HG03103 (cell line): ENCODE data around the gene IER3.

ENCODE experiments used
- ATAC-seq: cut with Tn5 transposase; IDR thresholded peaks from one replicate; pipeline ENCODE4 v1.9.1; 2021; ENCODE audit warnings: low read depth; ENCODE audit not compliant: unreplicated experiment

Gene IER3, protein sequence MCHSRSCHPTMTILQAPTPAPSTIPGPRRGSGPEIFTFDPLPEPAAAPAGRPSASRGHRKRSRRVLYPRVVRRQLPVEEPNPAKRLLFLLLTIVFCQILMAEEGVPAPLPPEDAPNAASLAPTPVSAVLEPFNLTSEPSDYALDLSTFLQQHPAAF

DNA sequence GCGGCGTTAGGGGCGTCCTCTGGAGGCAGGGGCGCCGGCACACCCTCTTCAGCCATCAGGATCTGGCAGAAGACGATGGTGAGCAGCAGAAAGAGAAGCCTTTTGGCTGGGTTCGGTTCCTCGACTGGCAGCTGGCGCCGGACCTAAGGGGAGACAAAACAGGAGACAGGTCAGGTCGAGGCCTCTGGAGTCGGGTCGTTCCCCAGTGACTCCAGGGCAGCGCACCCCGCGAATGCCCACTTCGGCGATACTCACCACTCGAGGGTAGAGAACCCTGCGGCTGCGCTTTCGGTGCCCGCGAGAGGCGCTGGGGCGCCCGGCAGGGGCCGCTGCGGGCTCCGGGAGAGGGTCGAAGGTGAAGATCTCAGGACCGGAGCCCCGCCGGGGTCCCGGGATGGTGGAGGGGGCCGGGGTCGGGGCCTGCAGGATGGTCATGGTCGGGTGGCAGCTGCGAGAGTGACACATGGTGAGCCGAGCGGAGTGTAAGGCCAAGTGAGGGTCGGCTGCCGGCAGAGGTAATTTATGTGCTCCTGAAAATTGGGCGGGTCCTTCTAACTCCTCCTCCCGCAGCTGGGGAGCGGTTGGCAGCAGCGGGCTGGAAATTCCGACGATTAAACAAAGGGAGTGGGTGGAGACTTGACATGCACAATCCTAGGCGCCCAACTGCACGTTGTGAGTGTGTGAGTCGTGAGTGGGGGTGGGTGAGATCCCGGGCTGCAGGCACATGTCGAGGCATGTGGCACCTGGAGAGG lies at the start of gene IER3:
Gene IER3 (minus strand): TSS at position 494 of the 752 bp plus-strand sequence. CDS start 29 bp downstream, at position 465.
- ATAC-seq, result no peak

DNA sequence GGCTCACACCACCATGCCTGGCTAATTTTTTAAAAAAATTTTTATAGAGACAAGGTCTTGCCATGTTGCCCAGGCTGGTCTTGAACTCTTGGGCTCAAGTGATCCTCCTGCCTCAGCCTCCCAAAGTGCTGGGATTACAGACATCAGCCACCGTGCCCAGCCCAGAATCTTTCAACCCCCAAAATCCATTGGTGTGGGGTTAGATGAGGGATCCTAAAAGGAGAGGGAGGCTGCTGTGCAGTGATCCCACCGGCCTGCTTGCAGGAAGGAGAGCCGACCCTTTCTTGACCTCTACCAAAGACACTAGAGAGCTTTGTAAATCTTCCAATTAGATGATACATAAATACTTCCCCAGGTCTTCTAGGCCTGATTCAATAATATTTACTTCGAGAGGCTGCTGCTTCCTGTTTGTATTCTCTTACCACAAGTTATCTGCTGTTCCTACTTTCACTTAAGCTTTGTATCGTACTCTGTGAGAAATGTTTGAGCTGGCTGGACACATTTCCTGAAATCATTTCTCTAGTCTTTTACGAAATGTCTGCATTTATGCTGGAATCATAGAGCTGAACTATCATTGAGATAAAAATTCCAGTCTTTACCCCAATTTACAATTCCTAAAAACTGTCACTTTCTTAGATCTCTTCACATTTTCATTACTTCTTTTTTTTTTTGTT lies 49.3 kb upstream of the IER3 start:
- ATAC-seq, result no peak

DNA sequence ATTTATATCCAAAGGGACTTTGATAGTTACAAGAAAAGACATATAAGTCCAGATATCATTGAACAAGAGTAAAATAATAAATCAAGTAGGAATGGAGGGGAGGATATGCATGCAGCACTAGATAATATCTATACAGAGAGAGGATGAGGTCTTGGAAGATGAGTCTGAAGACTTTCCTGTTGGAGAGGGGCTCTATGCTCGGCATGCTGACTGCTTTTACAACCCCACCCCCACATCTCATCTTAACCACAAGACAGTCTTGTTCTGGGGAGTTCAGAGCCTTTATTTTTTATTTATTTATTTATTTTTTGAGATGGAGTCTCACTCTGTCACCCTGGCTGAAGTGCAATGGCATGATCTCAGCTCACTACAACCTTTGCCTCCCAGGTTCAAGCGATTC lies 48.4 kb upstream of the IER3 start:
- ATAC-seq, result no peak

DNA sequence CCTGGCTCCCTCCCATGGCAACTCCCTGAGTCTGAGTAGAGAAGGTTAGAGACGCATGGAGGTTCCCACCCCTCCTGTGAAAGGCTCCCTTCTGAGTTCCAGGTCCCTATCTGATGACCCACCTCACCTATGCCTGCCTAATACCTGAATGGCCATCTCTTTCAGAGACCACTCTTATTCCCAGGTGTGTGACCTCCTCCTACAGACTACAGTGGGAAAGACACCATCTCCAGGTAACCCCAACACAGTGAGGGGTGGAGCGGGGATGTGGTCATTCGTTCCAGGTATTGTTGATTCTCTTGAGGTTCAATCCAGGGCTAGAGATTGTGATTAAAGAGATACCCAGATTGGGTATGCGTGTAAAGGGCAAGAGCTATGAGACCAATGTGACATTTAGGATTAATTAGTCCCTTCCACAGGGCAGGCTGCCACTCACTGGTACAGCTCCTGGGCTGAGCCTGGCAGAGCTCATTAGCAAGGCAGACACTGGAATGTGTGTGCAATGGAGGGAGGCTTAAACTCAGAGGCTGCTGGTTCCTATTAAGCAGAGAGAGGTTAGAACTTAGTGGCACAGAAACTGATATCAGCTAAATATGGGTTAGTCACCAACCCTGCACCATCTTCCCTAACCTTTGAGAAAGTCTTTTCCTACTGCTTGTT lies 46.5 kb upstream of the IER3 start:
- no peak for ATAC-seq

DNA sequence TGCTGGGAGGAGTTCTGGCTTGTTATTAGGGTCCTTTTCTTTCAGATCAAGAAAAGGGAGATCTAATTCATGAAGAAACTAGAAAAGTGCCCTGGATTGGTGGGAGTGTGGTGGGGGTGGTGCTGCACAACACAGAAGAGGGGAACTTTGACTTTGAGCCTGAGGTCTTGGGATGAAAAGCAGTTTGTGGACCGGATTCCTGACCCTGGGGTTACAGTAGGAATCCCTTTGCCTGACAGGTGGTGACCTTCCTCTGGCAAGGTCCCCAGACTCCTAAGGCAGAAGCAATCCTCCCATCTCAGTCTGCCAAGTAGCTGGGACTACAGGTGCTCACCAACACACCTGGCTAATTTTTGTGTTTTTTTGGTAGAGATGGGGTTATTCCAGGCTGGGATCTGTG lies 45.3 kb upstream of the IER3 start:
- ATAC-seq, result no peak

DNA sequence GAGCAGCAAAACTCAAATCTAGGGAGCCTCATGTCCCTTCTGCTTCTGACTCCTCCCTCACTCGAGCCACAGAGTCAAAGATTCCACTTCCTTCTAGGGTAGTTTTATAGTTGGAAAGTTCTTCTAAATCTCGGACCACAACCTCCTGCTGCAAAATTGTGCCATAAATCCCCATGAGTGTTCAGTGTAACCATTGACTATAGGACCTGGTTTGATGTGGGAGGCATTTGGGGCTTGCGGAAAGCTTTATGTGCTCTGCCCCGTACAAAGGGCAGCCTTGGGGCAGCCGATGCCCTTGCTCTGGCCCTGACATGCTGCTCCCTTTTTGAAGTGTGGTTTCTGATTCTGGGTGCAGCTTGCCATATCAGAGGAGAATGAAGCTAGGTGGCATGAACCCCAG lies 43.6 kb upstream of the IER3 start:
- ATAC-seq, result no peak

DNA sequence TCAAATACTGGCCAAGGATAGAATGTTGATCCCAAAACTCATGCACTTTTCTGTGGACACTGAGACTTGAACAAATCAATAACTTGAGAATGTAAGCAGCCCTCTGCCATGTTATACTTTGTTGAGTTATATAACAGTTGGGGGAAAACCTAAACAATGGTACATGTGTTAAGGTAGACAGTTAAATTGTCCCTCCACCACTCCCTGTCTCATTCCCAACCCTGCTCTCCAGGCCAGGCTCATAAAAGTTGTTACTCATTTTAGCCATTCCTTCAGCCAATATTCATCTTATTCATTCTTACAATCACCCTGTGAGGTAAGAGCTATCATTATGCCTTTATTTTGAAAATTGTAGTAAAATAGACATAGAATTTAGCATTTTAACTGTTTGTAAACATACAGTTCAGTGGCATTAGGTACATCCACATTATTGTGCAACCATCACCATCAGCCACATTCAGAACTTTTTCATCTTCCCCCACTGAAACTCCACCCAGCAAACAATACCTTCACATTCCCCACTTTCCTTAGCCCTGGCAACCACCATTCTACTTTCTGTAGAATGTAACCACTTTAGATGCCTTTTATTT lies 38.2 kb upstream of the IER3 start:
- ATAC-seq, result no peak

DNA sequence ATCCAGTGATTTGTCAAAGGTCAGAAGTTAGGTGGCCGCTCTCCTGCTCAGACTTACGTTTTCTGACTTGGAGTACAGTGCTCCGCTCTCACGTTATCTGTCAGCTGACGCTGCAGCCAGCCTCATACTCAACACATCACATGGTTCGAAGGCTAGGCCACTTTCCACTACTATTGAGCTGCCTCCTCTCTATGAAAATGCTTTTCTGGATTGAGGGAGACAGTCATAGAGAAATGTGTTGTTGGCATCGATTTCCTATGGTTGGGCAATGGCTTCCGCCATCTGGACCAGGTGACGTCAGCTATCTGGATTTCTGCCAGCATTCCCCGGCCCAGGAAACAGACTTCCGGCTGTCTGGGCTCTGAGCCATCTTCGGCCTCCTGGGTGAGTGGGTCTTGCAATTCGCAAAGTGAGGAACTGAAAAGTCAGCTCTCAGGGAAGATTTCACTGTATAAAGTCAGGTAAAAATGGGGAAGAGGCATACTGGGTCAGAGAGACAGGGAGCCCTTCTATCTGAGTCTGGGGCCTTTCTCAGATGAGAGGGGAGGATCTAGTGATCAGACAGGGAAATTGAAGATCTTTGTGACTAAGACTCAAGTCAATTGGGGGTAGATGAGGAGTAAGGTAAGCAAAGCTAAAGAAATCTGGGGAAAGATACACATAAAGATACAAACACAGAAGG lies 37.5 kb upstream of the IER3 start:
- no peak for ATAC-seq

DNA sequence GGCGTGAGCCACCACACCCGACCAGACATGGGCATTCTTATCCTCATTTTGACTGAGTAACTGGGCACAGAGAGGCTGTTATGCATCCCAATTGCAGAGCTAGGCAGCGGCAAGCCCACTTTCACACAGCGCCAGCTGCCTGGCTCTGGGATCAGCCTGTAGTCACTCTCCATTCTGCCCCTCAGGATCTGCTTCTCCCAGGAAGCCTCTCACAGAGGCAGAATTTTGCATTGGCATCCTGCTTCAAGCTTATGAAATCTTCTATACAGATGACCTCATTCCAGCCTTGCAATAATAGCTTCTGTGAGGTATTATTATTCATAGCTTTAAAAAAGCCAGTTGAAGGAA lies 37.0 kb upstream of the IER3 start:
- no peak for ATAC-seq

DNA sequence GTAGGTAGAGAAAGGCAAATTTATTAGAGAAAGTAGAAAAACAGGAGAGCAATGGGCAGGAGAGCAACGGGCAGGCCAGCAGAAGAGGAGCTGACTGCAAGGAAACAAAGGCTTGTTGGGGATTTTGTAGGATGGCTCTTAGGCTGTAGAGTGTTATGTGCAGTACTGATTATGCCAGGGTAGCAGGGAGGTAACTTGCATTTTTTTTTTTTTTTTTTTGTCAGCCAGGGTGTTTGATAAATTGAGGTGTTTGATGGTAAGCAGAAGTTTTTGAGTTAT lies 36.2 kb upstream of the IER3 start:
- no peak for ATAC-seq

DNA sequence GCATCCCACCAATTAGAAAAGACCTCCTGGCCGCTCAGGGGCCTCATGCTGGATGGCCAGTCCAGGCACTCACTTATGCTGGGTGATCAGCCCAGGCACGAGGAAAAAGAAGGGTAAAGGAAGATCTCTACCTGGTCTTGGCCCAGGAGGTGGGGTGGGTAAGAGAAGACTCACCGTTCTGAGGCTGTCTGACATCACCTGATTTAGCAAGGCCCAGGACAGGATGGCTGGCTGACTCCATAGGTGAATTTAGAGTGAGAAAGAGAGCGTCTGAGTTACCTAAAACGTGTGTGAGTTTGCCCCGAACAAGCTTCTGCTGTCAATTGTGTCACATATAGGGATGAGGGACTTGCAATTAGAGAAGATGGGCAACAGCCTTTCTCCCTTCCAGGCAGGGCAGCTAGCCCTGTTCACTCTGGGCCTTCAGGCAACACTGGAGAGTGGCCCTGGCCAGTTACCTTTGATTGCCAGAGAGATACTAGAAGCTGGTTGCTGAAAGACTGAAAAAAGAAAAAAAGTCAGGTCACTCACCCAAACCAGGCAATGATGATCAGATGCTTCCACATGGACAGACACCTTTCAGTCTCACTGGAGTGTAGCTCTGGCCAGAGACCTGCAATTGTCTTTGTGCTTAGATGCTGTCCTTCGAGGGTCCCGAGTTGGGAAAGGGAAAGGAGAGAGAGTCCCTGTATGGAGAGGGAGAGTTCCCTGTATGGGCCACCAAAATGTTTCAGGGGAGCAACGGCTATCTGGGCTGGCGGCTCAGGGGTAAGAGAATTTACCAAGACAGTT lies 35.7 kb upstream of the IER3 start:
- ATAC-seq, result no peak

DNA sequence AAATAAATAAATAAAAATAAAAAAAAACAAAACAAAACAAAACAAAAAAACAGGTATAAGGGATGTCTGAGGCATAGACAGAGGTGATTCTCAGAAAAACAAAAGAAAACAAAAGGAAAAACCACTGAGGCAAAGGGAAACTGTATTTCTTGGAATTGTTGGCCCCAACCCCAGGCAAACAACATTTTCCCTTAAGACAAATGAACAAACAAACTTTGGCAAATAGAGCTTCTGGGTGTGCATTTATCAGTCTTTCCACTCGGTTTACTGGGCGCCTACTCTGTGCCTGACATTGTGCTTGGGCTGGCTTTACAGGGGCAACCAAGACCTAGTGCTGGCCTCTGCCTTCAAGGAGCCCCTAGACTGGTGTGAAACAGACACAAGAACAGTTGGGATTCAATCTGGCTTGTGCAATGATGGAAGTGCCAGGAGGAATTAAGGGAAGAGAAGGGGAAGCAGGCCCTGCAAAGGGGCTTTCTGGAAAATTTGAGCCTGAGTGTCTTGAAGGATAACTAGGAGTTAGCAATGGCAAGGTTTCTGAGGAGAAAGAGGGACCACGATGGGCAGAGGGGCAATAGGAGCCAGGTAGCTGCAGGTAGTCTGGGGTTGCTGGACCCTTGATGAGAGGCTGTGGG lies 33.8 kb upstream of the IER3 start:
- ATAC-seq, result no peak

DNA sequence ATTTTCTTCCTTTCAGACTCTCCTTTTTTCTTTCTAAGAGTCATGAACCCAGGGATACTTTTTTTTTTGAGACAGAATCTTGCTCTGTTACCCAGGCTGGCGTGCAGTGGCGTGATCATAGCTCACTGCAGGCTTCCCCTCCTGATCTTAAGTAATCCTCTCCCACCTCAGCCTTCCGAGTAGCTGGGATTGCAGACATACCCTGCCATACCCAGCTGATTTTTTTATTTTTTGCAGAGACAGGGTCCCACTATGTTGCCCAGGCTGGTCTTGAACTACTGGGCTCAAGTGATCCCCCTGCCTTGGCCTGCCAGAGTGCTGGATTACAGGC lies 32.8 kb upstream of the IER3 start:
- ATAC-seq, result no peak

DNA sequence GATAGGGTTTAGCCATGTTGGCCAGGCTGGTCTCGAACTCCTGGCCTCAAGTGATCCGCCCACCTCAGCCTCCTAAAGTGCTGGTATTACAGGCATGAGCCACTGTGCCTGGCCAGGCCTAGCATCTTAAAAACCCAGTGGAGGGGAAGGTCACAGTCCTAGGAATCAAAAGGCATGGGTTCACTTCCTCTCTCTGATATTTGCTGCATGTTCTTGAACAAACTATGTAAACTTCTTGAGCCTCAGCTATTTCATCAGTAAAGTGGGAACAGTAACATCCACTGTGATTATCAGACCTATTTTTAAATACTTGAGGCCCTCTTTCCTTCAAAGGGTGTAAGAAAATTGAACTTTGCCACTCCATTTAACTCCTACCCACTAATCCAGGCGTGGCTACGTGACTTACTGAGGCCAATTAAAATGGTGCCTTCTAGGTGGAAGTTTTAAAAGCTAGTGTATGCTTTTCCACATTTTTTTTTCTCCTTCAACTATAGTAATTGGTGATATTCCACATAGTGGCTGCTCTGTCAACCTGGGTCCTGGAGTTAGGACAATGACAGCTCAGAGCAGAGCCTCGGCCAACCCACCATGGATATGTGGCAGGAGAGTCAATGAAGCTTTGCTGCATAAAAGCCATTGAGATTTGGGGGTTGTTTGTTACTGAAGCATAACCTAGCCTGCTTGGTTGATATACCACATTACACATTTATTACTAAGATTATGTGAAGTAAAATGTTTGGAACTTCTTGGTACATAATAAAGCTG lies 32.2 kb upstream of the IER3 start:
- ATAC-seq, result no peak

DNA sequence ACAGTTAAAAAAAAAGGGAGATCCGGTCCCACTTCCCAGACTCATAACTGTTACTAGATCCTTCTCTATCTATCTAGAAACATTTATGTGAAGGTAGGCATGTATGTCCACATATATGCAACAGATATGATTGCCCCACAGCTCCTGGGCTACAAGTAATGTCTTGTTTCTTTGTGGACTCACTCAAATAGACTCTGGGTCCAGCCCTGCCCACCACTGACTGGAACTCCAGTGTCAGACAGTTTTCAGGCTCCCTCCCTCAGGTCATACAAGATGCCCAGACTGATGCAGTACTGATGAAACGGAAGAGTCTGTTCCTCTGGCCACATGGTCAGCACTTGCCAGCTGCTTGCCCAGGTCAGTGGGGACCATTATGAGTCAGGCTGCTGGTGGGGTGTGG lies 30.8 kb upstream of the IER3 start:
- no peak for ATAC-seq

DNA sequence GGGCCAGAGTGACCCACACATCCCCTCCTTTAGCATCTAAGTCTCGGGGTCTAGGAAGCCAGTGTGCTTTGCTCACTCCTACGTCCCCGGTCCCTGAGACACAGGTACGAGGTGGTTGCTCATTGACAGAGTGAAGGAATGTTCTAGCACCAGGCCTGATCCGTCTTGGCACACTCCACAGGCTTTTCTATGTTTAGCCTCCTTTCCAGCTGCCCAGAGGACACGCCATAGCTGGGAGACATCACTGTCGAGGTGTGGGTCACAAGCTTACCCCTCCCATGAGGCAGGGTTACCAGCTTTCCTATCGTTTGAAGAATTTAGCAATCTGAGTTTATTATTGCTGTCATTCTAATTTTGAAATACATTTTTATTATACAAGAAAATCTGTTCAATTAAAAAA lies 30.4 kb upstream of the IER3 start:
- ATAC-seq, result no peak

DNA sequence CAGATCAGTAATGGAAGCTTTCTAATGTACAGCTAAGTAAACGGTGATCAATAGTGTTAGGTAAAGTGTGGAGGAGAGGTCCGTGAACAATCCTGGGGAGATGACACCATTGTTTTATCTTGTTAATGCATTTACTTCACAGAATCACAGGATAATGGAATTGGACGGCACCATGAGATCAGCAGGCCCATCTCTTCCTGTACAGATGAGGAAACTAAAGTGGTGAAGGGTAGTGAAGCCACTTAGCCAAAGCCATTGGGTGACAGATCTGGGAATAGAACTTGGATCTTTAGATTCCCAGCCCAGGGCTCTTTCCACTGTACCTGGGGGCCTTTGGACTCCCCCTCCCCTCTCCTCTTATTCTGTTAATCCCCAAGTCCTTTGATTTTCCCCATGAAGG lies 26.2 kb upstream of the IER3 start:
- no peak for ATAC-seq

DNA sequence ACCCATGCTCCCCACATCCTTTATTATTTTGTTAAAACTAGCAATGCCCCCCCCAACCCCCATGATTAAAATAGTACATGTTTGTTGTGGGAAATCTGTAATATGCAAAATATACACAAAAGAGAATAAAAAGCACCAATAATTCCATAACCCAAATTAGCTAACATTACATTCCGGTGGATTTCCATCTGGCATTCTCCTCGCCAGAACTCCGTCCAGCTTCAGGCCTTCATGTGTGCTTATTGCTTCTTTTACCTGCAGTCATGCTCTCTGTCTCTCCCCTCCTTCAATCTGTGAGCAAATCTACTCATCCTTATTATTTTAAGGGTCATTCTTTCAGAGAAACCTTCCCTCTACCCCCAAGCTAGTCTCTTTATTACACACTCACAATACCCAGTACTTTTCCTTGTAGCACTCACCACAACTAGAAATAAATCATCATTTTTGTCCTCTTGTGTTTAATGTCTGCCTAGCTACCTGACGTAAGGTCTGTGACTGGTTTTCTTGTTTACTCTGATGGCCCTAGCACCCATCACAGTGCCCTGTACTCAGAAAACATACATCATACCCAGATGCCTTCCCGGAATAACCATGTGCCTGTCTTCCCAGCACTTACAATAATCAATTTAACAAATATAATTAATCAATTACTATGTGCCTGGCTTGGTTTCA lies 25.6 kb upstream of the IER3 start:
- no peak for ATAC-seq
